Heart right ventricle (tissue), 16 donors: Measurements from ENCODE around the gene ATP8B2. TPM values are rescaled to one million over a fixed set of nuclear protein-coding genes. Genes with fewer than 3 reads are reported as not detected.

ENCODE experiments used
- ATAC-seq, 8 donors: fragments of 200-7000 bp; cut with Tn5 transposase; one replicate each; pipeline ENCODE4 v1.9.1; 2020; ENCODE audit warnings: mild to moderate bottlenecking in 8 of 8, moderate library complexity in 8 of 8, moderate number of reproducible peaks in 1 of 8
- DNase-seq, 2 donors: peaks; one replicate each; pipeline ENCODE4 v3.0.0-alpha.2; 2020
- H3K27ac ChIP-seq, 10 donors: fragments of 200-600 bp; sonication (generic) in 2 of 10; one replicate each; pipeline versions ENCODE4 v1.5.0 to v1.8.0; 2020 to 2022; ENCODE audit warnings: mild to moderate bottlenecking in 3 of 10
- H3K27me3 ChIP-seq, 7 donors: fragments of 200-600 bp; one replicate each; pipeline ENCODE4 v1.8.0; 2021 to 2022; ENCODE audit warnings: mild to moderate bottlenecking in 2 of 7
- H3K36me3 ChIP-seq, 9 donors: fragments of 200-600 bp; sonication (generic) in 1 of 9; one replicate each; pipeline versions ENCODE4 v1.5.0 to v1.8.0; 2020 to 2022; ENCODE audit warnings: mild to moderate bottlenecking in 2 of 9
- H3K4me1 ChIP-seq, 9 donors: fragments of 200-600 bp; sonication (generic) in 1 of 9; one replicate each; pipeline versions ENCODE4 v1.5.0 to v1.8.0; 2020 to 2022; ENCODE audit warnings: mild to moderate bottlenecking in 4 of 9
- H3K4me3 ChIP-seq, 10 donors: fragments of 200-600 bp; sonication (generic) in 2 of 10; one replicate each; pipeline versions ENCODE4 v1.5.0 to v1.8.0; 2020 to 2022; ENCODE audit warnings: mild to moderate bottlenecking in 7 of 10, moderate library complexity in 2 of 10
- H3K9me3 ChIP-seq, 11 donors: fragments of 200-600 bp in 10 of 11; sonication (generic) in 2 of 11; one replicate each; pipeline versions ENCODE4 v1.5.0 to v1.8.0; 2013 to 2022; ENCODE audit warnings: mild to moderate bottlenecking in 2 of 11, control low read depth in 1 of 11, moderate library complexity in 1 of 11
- CTCF ChIP-seq, 9 donors: fragments of 200-600 bp; sonication (generic) in 2 of 9; IDR thresholded peaks; one replicate each; pipeline versions ENCODE4 v1.5.0 to v1.8.0; 2021 to 2022; ENCODE audit warnings: antibody characterized with exemption in 9 of 9, mild to moderate bottlenecking in 5 of 9, moderate library complexity in 1 of 9
- WGBS, 2 donors: extraction: QIAGEN DNeasy Blood & Tissue Kit; methylation state at CpG; one replicate each; pipeline ENCODE4 v1.1.7; 2013; ENCODE audit warnings: inconsistent platforms in 1 of 2; 5-methylcytosine and 5-hydroxymethylcytosine counted together
- intact Hi-C, 10 donors: fragments of 100-400 bp; cut with DNase I; formaldehyde crosslinking; loops; one replicate each; pipeline versions ENCODE4 v1.11.1 to v1.14.2; 2022
- polyA plus RNA-seq, 2 donors: library from polyadenylated mRNA; stranded (reverse); fragments of 200-250 nt; gene quantifications; one replicate each; pipeline ENCODE4 v1.2.3, GENCODE V29; 2013
- total RNA-seq, 10 donors: library from RNA; stranded (reverse); fragmentation: NEBNext Ultra II Directional in 3 of 10; extraction: Animal tissue kit (Norgen Biotek cat#: 25700) in 3 of 10; gene quantifications; one replicate each; pipeline versions ENCODE4 v1.2.1 to v1.2.4, GENCODE V29; 2021 to 2023
- donor health status: Arrhythmogenic right ventricular cardiomyopathy.
- donor health status: ischemic (EF 13 %, LVEDD 7.1; RV severe dilation, severe dysfunction).
- donor health status: healthy with polysubstance abuse.
- donor health status: DM: no; HTN: yes; CAD: no.
- donor health status: DM: no; HTN: no; CAD: no.
- donor health status: ischemic (EF 25% LVEDD 6.9; RV normal size, moderate dysfunction).
- donor health status: ischemic (EF 25% LVEDD 5.7; RV mildly dilated, moderate dysfunction).
- donor health status: healthy.
- donor health status: DM: yes; HTN: yes; CAD: no.
- donor health status: Ischemic cardiomyopathy.
- donor health status: ischemic (EF 35%, LVEDD 5.7; RV mildly dilated, moderate dysfunction).
- donor health status: nonischemic (EF 11% LVEDD 7.7; RV severe dilation, severe dysfunction).
- donor health status: DM: yes; HTN: yes; CAD: no.
- donor health status: PGD.
- donor health status: ischemic (EF 29% LVEDD 5.4; RV normal size, mild dysfunction).
- donor health status: nonischemic (EF 23%, LVEDD 6.1; RV moderate dilation, normal function).

Gene ATP8B2
- total and polyA plus RNA-seq, 12 donors: 8.0 to 17.3 (median 13.3) TPM

- Histone ChIP-seq H3K4me1 (peaks cover 4 to 47% (median 19%) of the 10 kb centered on the region in 9 donors), H3K9me3 (no peaks in the 10 kb centered on the region), H3K4me3 (no peak overlapping the region), H3K27me3 (peaks cover 0 to 14% (median 0%) of the 10 kb centered on the region in 7 donors), H3K36me3 (peaks cover 4 to 58% (median 36%) of the 10 kb centered on the region in 9 donors), H3K27ac (peak overlapping the region in 1 of 10 donors; percentile 36)
- ATAC-seq (peak in 3 of 8 donors; percentile 15 to 34 (median 34)), DNase-seq (no peak)
- intact Hi-C loops: loop anchor here in 1 of 10 donors (10.0 kb wide), 1 partner anchor 96 kb away; no protein-coding TSS in a partner anchor
- 75 to 78% methylated on average over 7 of the region's 7 CpGs for WGBS, 2 donors
- no peak for TF ChIP-seq CTCF (IDR thresholded peaks at IDR 0.05)
Measured at GRCh38 chr1:154349121-154349520, 23.8 kb downstream of the ATP8B2 start.

GRCh38 chr1:154350383-154350782, 25.1 kb downstream of the ATP8B2 start:
- no peak for ATAC-seq
- intact Hi-C loops: loop anchor here in 4 of 10 donors (5.0 to 10.0 kb wide), 3 partner anchors 57 to 194 kb away; partner anchors contain the start of gene IL6R (in 2 of the 4)
- TF ChIP-seq CTCF (IDR thresholded peaks at IDR 0.05): no peak

GRCh38 chr1:154351363-154352068, 26.2 kb downstream of the ATP8B2 start:
- Histone ChIP-seq H3K27me3 (peaks cover 0 to 14% (median 0%) of the 10 kb centered on the region in 7 donors), H3K4me3 (no peak overlapping the region), H3K27ac (no peak overlapping the region), H3K36me3 (peaks cover 0 to 34% (median 14%) of the 10 kb centered on the region in 9 donors), H3K4me1 (peaks cover 4 to 39% (median 19%) of the 10 kb centered on the region in 9 donors), H3K9me3 (no peaks in the 10 kb centered on the region)
- ATAC-seq: no peak
- 77 to 81% methylated on average over 14 of the region's 14 CpGs for WGBS, 2 donors
- no peak for TF ChIP-seq CTCF (IDR thresholded peaks at IDR 0.05)
- intact Hi-C loops: loop anchor here in 4 of 10 donors (5.0 to 10.0 kb wide), 3 partner anchors 56 to 193 kb away; partner anchors contain the start of gene IL6R (in 2 of the 4)
- DNase-seq: no peak

More at GRCh38 chr1:154350383-154350782, 25.1 kb downstream of the ATP8B2 start:
- Histone ChIP-seq H3K27me3 (peaks cover 0 to 14% (median 0%) of the 10 kb centered on the region in 7 donors), H3K27ac (no peak overlapping the region), H3K4me3 (no peak overlapping the region), H3K36me3 (peaks cover 0 to 46% (median 25%) of the 10 kb centered on the region in 9 donors), H3K9me3 (no peaks in the 10 kb centered on the region), H3K4me1 (peaks cover 4 to 49% (median 19%) of the 10 kb centered on the region in 9 donors)
- DNase-seq: no peak
- WGBS, 2 donors: 78 to 81% methylated on average over 4 of the region's 4 CpGs

- DNase-seq: no peak
- 15 to 16% methylated on average over 9 of the region's 9 CpGs for whole genome bisulfite sequencing, 2 donors
- H3K36me3 ChIP-seq: peaks cover 0 to 27% (median 13%) of the 10 kb centered on the region in 9 donors
- H3K4me3 ChIP-seq: peak overlapping the region in 9 of 10 donors; percentile 29 to 56 (median 51)
- H3K27me3 ChIP-seq: peaks cover 0 to 14% (median 0%) of the 10 kb centered on the region in 7 donors
- peaks cover 4 to 32% (median 16%) of the 10 kb centered on the region in 9 donors for H3K4me1 ChIP-seq
- intact Hi-C loops: loop anchor here in 4 of 10 donors (5.0 to 10.0 kb wide), 3 partner anchors 55 to 193 kb away; partner anchors contain the start of gene IL6R (in 2 of the 4)
- H3K27ac ChIP-seq: peak overlapping the region in 7 of 10 donors; percentile 22 to 75 (median 49)
- no peaks in the 10 kb centered on the region for H3K9me3 ChIP-seq
- ATAC-seq: peak in 1 of 8 donors; percentile 28
- no peak for TF ChIP-seq CTCF (IDR thresholded peaks at IDR 0.05)
Measured at GRCh38 chr1:154352245-154352580, 26.9 kb downstream of the ATP8B2 start.
